IPS-NIHi7 (cell line): ENCODE results near the gene PROZ.
"Not testable (repeated sequence)": the region's sequence is repeated elsewhere in the genome, so short reads cannot be mapped to it uniquely, and the experiment has no call there.

ENCODE experiments used
- DNase-seq: peaks from one replicate; pipeline ENCODE4 v3.0.0; 2012; ENCODE audit warnings: mixed read lengths; ENCODE audit errors: extremely low spot score

The PROZ gene, protein sequence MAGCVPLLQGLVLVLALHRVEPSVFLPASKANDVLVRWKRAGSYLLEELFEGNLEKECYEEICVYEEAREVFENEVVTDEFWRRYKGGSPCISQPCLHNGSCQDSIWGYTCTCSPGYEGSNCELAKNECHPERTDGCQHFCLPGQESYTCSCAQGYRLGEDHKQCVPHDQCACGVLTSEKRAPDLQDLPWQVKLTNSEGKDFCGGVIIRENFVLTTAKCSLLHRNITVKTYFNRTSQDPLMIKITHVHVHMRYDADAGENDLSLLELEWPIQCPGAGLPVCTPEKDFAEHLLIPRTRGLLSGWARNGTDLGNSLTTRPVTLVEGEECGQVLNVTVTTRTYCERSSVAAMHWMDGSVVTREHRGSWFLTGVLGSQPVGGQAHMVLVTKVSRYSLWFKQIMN

GRCh38 chr13:113157929-113158747, at the start of gene PROZ:
PROZ (plus strand) TSS chr13:113158648; CDS start chr13:113158661, 13 bp downstream.
- no peak for DNase-seq

DNA sequence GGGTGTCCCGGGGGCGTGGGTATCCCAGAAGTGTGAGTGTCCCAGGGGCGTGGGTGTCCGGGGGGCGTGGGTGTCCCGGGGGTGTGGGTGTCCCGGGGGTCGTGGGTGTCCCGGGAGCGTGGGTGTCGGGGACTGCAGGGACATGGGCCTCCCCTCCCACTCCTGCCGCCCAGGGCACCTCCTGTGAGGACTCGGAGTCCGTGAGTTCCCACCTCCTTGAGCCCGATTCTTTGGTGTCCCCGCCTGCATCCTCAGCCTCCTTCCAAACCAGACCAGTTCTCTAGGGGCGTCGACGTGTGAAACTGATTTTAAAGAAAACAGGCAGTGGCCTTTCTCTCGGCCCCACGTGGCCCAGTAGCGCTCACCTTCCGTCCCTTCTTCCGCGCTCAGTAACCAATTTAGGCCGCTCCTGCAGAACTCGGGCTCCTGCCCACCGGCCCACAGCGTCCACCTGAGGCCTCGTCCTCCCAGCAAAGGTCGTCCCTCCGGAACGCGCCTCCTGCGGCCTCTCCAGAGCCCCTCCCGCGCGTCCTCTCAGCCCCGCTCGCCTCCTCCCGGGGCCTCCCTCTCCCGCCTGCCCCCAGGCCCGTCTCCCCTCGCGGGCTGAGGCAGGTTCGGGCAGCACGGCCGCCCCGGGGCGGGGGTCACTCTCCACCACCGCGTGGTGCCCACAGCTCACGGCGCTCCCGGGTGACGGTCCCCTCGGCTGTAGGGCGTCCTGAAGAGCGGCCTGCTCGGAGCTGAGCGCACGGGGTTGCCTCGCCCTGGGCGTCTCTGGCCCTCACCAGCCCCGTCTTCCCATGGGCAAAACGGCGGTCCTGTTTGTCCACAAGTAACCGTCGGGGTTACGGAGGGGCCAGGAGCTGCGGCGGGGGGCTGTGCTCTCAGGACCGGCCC, 49.0 kb upstream of the PROZ start:
- DNase-seq, result no peak

- DNase-seq, result no peak
Observed at GRCh38 chr13:113110048-113110851, 48.2 kb upstream of the PROZ start.

DNA sequence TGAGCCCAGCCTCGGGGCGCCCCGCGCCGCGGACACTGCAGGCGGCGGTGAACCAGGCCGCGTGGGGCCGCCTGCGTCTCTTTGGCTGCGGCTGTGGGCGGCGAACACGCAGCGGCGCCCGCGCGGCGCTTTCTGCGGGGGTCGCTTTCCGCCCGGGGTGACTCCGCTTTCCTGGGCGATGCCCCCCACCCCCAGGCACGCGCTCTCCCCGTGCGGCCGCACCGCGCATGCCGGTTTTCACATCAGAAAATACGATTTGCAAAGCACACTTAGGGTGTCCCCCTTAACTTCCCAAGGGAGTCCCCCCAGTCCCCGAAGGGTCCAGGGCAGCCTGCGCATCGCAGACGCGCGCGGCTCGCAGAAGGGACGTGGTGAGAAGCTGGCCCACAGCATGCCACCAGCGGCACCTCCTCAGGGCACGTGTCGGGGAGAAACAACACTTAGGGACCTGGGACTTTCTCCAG, 47.6 kb upstream of the PROZ start:
- no peak for DNase-seq

DNA sequence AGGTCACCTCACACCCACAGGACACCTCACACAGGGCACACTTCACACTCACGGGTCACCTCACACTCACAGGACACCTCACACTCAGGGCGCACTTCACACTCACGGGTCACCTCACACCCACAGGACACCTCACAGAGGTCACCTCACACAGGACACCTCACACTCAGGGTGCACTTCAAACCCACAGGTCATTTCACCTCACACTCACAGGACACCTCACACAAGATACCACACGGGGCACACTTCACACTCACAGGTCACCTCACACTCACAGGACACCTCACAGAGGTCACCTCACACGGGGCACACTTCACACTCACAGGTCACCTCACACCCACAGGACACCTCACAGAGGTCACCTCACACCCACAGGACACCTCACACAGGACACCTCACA, 46.6 kb upstream of the PROZ start:
- not testable (repeated sequence) for DNase-seq

GRCh38 chr13:113112475-113112874, 46.0 kb upstream of the PROZ start:
- DNase-seq, result not testable (repeated sequence)

GRCh38 chr13:113112893-113113845, 45.3 kb upstream of the PROZ start:
- no peak for DNase-seq

- no peak for DNase-seq
Observed at GRCh38 chr13:113113846-113114271, 44.6 kb upstream of the PROZ start.

DNA sequence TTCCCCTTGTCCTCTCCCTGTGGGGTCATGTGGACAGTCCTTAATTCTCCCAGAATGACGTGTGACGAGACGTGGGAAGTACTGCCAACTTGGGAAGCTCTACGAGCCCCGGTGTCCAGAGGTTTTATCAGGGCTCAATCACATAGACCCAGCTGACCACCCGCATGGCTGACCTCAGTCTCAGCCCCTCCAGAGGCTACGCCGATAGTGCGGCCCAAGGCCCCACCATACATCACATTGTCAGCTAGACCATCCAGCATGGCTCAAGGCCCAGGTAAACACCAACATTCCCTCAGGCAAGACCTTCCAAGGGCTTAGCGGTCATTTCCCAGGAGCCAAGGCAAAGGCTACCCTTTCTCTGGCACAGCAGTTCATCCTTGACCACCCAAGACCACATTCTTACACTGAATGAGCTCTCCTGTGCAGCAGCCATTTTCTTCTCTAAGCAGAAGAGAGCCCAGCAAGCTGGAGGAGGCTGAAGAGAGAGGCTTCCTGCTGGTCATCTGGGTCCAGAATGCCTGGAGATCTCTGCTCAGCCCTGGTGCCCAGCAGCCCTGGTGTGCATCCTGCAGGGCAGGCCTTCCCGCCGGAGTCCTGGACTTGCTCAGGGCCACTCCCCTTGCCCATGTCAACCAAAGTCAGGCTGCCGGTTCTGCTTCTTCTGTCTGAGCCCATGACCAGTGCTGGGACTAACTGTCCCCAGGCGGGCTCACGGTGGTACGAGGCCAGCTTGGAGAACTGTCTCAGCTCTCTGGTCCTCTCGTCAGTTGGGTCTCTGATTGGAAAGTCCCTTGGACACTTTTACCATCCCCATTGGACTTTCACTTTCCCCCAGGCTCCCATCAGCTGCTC, 43.7 kb upstream of the PROZ start:
- no peak for DNase-seq

DNA sequence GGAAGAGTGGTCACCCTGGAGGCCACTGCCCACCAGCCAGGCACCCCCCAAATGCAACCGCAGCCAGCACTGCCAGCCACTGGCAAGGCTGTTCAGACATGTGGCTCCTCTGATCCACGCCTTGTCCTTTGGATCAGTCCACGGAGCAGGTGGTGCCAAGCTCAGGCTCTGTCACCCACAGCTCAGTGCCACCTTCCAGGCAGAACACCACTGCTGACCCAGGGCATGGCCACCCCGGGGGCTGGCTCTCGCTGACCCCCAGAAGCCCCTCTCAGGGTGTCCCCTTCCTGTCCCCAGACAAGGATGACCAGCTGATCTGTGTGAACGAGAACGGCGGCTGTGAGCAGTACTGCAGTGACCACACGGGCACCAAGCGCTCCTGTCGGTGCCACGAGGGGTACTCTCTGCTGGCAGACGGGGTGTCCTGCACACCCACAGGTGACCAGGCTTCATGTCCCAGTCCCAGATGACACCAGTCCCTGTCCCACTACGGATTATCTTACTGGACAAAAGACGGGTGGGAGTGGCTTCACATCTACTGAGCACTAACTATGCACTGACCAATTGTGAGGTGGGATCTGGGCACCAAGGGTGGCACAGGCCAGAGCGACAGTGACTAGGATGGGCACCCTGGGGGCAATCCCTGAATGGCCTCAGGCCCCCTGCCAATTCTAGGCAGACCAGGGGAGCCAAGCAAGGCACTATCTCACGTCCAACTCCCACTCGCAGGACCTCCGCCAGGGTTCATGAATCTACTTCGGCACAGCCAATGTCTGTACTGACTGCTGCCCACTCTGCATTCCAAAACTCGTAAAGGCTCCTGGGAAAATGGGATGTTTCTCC, 42.9 kb upstream of the PROZ start:
- DNase-seq, result no peak

- no peak for DNase-seq
Observed at GRCh38 chr13:113116206-113116800, 42.1 kb upstream of the PROZ start.

- DNase-seq, result no peak
Observed at GRCh38 chr13:113116871-113117271, 41.6 kb upstream of the PROZ start.

DNA sequence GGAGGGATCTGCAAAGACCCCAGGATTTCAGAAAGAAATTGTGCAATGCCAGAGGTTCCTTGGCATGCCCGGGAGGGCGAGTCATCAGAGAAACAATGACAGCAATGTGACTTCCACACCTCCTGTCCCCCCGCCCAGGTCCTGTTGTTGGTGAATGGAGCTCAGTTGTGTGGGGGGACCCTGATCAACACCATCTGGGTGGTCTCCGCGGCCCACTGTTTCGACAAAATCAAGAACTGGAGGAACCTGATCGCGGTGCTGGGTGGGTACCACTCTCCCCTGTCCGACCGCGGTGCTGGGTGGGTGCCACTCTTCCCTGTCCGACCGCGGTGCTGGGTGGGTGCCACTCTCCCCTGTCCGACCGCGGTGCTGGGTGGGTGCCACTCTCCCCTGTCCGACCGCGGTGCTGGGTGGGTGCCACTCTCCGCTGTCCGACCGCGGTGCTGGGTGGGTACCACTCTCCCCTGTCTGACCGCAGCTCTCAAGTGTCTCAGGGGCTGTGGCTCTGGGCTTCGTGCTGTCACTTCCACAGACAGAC, 41.0 kb upstream of the PROZ start:
- DNase-seq, result no peak

- DNase-seq, result no peak
Observed at GRCh38 chr13:113117911-113118260, 40.6 kb upstream of the PROZ start.

DNA sequence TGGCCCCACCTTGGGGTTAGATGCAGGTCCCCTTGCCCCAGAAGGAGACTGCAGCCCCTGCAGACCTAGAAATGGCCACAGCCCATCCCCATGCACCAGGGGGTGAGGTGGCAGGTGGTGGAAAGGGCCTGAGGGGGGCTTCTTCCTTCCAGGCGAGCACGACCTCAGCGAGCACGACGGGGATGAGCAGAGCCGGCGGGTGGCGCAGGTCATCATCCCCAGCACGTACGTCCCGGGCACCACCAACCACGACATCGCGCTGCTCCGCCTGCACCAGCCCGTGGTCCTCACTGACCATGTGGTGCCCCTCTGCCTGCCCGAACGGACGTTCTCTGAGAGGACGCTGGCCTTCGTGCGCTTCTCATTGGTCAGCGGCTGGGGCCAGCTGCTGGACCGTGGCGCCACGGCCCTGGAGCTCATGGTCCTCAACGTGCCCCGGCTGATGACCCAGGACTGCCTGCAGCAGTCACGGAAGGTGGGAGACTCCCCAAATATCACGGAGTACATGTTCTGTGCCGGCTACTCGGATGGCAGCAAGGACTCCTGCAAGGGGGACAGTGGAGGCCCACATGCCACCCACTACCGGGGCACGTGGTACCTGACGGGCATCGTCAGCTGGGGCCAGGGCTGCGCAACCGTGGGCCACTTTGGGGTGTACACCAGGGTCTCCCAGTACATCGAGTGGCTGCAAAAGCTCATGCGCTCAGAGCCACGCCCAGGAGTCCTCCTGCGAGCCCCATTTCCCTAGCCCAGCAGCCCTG, 40.0 kb upstream of the PROZ start:
- DNase-seq, result no peak

- no peak for DNase-seq
Observed at GRCh38 chr13:113119166-113119821, 39.2 kb upstream of the PROZ start.
